GM23248 (cell line): ENCODE measurements around the gene SOX10. TPM values are rescaled to one million over a fixed set of nuclear protein-coding genes. Genes with fewer than 3 reads are reported as not detected.
"Not testable (repeated sequence)": the region's sequence is repeated elsewhere in the genome, so short reads cannot be mapped to it uniquely, and the experiment has no call there.

ENCODE experiments used
- DNase-seq: peaks from one replicate; pipeline ENCODE4 v3.0.0-alpha.2; 2015
- H2AFZ ChIP-seq: fragments of 200-600 bp; sonication (generic); 2 replicates; pipeline ENCODE4 v1.6.1; 2016; ENCODE audit warnings: antibody characterized with exemption
- H3F3A ChIP-seq: fragments of 200-600 bp; sonication (generic); 2 replicates; pipeline ENCODE4 v1.6.1; 2016; ENCODE audit warnings: mild to moderate bottlenecking, antibody characterized with exemption, mixed run types; ENCODE audit not compliant: insufficient read depth
- H3K27ac ChIP-seq: fragments of 200-600 bp; sonication (generic); 2 replicates; pipeline ENCODE4 v1.5.1; 2016; ENCODE audit warnings: mild to moderate bottlenecking
- H3K27me3 ChIP-seq: fragments of 200-600 bp; sonication (generic); replicated peaks from 2 replicates; pipeline ENCODE4 v1.6.1; 2016; ENCODE audit warnings: mild to moderate bottlenecking; ENCODE audit not compliant: insufficient read depth
- H3K36me3 ChIP-seq: fragments of 200-600 bp; sonication (generic); 2 replicates; pipeline ENCODE4 v1.6.1; 2016; ENCODE audit warnings: low read depth, mild to moderate bottlenecking
- H3K4me1 ChIP-seq: fragments of 200-600 bp; sonication (generic); 2 replicates; pipeline ENCODE4 v1.6.1; 2016; ENCODE audit warnings: mild to moderate bottlenecking; ENCODE audit not compliant: insufficient read depth
- H3K4me2 ChIP-seq: fragments of 200-600 bp; sonication (generic); one replicate; pipeline ENCODE4 v1.6.1; 2016; ENCODE audit warnings: mild to moderate bottlenecking; ENCODE audit not compliant: unreplicated experiment
- H3K4me3 ChIP-seq: fragments of 200-600 bp; sonication (generic); 2 replicates; pipeline ENCODE4 v1.5.1; 2016; ENCODE audit warnings: mild to moderate bottlenecking
- H3K79me2 ChIP-seq: fragments of 200-600 bp; sonication (generic); 2 replicates; pipeline ENCODE4 v1.6.1; 2016; ENCODE audit warnings: mild to moderate bottlenecking; ENCODE audit not compliant: insufficient read depth
- H3K9ac ChIP-seq: fragments of 200-600 bp; sonication (generic); 2 replicates; pipeline ENCODE4 v1.6.1; 2016; ENCODE audit warnings: mild to moderate bottlenecking
- H3K9me2 ChIP-seq: fragments of 200-600 bp; sonication (generic); 2 replicates; pipeline ENCODE4 v1.6.1; 2016; ENCODE audit warnings: mixed run types, mild to moderate bottlenecking, moderate library complexity; ENCODE audit not compliant: insufficient read depth
- H3K9me3 ChIP-seq: fragments of 200-600 bp; sonication (generic); one replicate; pipeline ENCODE4 v1.6.1; 2017; ENCODE audit warnings: low read depth
- H4K20me1 ChIP-seq: fragments of 200-600 bp; sonication (generic); 2 replicates; pipeline ENCODE4 v1.6.0; 2016; ENCODE audit not compliant: insufficient read depth
- EZH2 ChIP-seq: fragments of 200-600 bp; sonication (generic); IDR thresholded peaks from 2 replicates; pipeline ENCODE4 v1.6.1; 2018; ENCODE audit warnings: antibody characterized with exemption, mild to moderate bottlenecking; ENCODE audit not compliant: insufficient read depth, poor library complexity, severe bottlenecking
- EZH2phosphoT487 ChIP-seq: fragments of 200-600 bp; sonication (generic); IDR thresholded peaks from 2 replicates; pipeline ENCODE4 v1.6.1; 2018; ENCODE audit warnings: antibody characterized with exemption, moderate library complexity, mild to moderate bottlenecking, low read depth; ENCODE audit not compliant: insufficient read depth
- WGBS, 2 experiments: methylation state at CpG; one replicate each; pipeline ENCODE4 v1.1.6; 2015 to 2017; ENCODE audit warnings: low lambda C conversion rate in 2 of 2, low coverage in 1 of 2; ENCODE audit errors: missing lambda C conversion rate in 2 of 2; 5-methylcytosine and 5-hydroxymethylcytosine counted together
- in situ Hi-C: fragments of 300-500 bp; cut with MboI; formaldehyde crosslinking; loops from 2 replicates; pipeline ENCODE4 v1.15.0; 2020
- polyA plus RNA-seq: library from polyadenylated mRNA; unstranded; fragments of >200 nt; fragmentation: Nextera tagmentation; extraction: Ambion mirVana; gene quantifications from 2 replicates; pipeline ENCODE4 v1.2.1, GENCODE V29; 2016
- total RNA-seq: library from RNA; depleted of rRNA; stranded (reverse); fragments of >200 nt; shearing (Covaris generic); gene quantifications from 2 replicates; pipeline ENCODE4 v1.2.3, GENCODE V29; 2014

The SOX10 gene
- total and polyA plus RNA-seq, 2 experiments from 2014 or later: not detected

DNA sequence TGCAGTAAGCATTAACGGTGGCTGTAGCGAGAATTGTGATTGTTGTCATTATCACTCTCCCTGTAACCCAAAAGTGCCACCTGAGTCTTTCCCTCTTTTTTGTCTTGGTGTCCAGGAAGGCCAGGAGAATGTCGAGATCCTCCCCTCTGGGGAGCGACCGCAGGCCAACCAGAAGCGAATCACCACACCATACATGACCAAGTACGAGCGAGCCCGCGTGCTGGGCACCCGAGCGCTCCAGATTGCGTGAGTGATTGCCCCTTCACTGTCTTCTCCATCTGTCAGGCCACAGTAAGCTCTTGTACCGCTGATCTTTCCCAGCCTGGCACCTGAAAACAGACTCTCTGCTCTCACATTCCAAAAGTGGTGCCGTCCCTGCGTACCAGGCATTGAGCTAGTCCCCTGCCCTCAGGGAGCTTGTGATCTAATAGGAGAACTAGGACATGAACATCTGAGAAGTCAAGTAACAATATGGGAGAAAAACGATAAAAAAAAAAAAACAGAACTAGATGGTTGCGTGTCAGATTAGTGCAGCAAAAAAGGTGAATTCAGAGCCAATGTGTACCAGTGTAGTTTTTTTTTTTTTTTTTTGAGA, 25.0 kb downstream of the SOX10 start:
- Histone ChIP-seq H3K9ac (no peak overlapping the region), H3K79me2 (peaks cover 19% of the 10 kb centered on the region), H3F3A (no peaks in the 10 kb centered on the region), H2AFZ (no peak overlapping the region), H3K4me3 (no peak overlapping the region), H3K9me3 (no peaks in the 10 kb centered on the region), H3K27ac (no peak overlapping the region), H4K20me1 (no peaks in the 10 kb centered on the region), H3K4me1 (peaks cover 9% of the 10 kb centered on the region; the same call in 1 of the 2 replicates), H3K36me3 (peaks cover 13% of the 10 kb centered on the region; the same call in 1 of the 2 replicates), H3K9me2 (no peaks in the 10 kb centered on the region), H3K27me3 (no peaks in the 10 kb centered on the region), H3K4me2 (no peak overlapping the region)
- TF ChIP-seq EZH2phosphoT487: no peak
- no peak for TF ChIP-seq EZH2
- in situ Hi-C loops: no loop called here
- 96 to 99% methylated on average over 16 to 18 of the region's 18 CpGs for WGBS, 2 experiments
- no peak for DNase-seq

DNA sequence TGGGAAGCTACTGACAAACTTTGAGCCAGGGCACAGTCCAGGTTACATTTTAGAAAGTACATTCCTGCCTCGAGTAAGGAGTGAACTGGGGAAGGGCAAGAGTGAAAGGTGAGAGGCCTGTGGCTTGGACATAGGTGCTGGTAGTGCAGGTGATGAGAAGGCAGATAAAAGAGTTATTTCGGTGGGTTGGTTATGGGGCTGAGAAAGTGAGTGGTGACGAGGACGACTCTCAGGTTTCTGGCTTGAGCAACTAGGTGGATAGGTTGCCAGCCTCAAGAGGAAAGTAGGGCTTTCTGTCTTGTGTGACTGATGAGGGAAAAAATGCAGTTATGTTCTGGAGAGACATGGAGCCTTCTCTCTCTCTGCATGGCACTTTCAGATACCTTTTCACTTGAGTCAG, 27.1 kb downstream of the SOX10 start:
- in situ Hi-C loops: no loop called here
- DNase-seq: no peak
- no peak overlapping the region for H3K27ac ChIP-seq
- H3K36me3 ChIP-seq: peaks cover 11% of the 10 kb centered on the region; the same call in 1 of the 2 replicates
- H3K9me3 ChIP-seq: no peaks in the 10 kb centered on the region
- H3K27me3 ChIP-seq: no peaks in the 10 kb centered on the region
- H3K4me2 ChIP-seq: no peak overlapping the region
- no peak overlapping the region for H2AFZ ChIP-seq
- H3K9ac ChIP-seq: no peak overlapping the region
- peaks cover 9% of the 10 kb centered on the region; the same call in 1 of the 2 replicates for H3K4me1 ChIP-seq
- H3K4me3 ChIP-seq: no peak overlapping the region
- H3F3A ChIP-seq: no peaks in the 10 kb centered on the region
- WGBS, 2 experiments: 60 to 70% methylated on average over 4 of the region's 4 CpGs
- peaks cover 27% of the 10 kb centered on the region for H3K79me2 ChIP-seq
- no peaks in the 10 kb centered on the region for H4K20me1 ChIP-seq
- no peak for TF ChIP-seq EZH2phosphoT487
- TF ChIP-seq EZH2: no peak
- no peaks in the 10 kb centered on the region for H3K9me2 ChIP-seq

DNA sequence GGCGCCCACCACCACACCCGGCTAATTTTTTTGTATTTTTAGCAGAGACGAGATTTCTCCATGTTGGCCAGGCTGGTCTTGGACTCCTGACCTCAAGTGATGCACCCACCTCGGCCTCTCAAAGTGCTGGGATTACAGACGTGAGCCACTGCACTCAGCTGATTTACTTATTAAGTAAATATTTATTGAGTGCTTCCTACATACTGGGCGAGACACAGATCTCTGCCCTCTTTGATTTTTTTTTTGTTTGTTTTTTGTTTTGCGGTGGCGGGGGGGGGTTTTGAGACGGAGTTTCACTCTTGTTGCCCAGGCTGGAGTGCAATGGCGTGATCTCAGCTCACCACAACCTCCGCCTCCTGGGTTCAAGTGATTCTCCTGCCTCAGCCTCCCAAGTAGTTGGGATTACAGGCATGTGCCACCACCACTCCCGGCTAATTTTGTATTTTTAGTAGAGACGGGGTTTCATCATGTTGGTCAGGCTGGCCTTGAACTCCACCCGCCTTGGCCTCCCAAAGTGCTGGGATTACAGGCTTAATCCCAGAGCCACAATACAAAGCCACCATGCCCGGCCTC, 28.4 kb downstream of the SOX10 start:
- in situ Hi-C loops, H4K20me1 ChIP-seq, H3K4me2 ChIP-seq: not testable (repeated sequence)

GRCh38 chr22:37954686-37955085, 29.7 kb downstream of the SOX10 start:
- peaks cover 9% of the 10 kb centered on the region; the same call in 1 of the 2 replicates for H3K4me1 ChIP-seq
- H3K36me3 ChIP-seq: peaks cover 6% of the 10 kb centered on the region; the same call in 1 of the 2 replicates
- H3K27me3 ChIP-seq: no peaks in the 10 kb centered on the region
- H3K79me2 ChIP-seq: peaks cover 27% of the 10 kb centered on the region
- in situ Hi-C loops: no loop called here
- no peak overlapping the region for H3K27ac ChIP-seq
- H3K4me2 ChIP-seq: peak overlapping the region; percentile 98
- TF ChIP-seq EZH2phosphoT487: no peak
- no peak for TF ChIP-seq EZH2
- no peak overlapping the region for H2AFZ ChIP-seq
- 35 to 40% methylated on average over 4 of the region's 4 CpGs for WGBS, 2 experiments
- H3K9ac ChIP-seq: peak overlapping the region; percentile 90
- no peaks in the 10 kb centered on the region for H4K20me1 ChIP-seq
- no peaks in the 10 kb centered on the region for H3K9me3 ChIP-seq
- peak overlapping the region; percentile 93 for H3K4me3 ChIP-seq
- H3F3A ChIP-seq: 0 out of 2 replicates have a peak, but pooled peaks cover 4% of the 10 kb centered on the region
- DNase-seq: no peak
- no peaks in the 10 kb centered on the region for H3K9me2 ChIP-seq

More for the DNA sequence above, 28.4 kb downstream of the SOX10 start:
- not testable (repeated sequence) for H3K9me2 ChIP-seq, H2AFZ ChIP-seq, H3K4me1 ChIP-seq, DNase-seq, H3K9me3 ChIP-seq, H3F3A ChIP-seq, H3K9ac ChIP-seq, H3K27ac ChIP-seq, H3K27me3 ChIP-seq, H3K4me3 ChIP-seq, H3K36me3 ChIP-seq
- 90 to 93% methylated on average over 15 of the region's 15 CpGs for WGBS, 2 experiments
- peaks cover 27% of the 10 kb centered on the region for H3K79me2 ChIP-seq
